ENCODE results near the gene ELAVL2.

ELAVL2 gene

GRCh38 chr9:23648651-23649050, 177.4 kb downstream of the ELAVL2 start:
- H3K9ac ChIP-seq = no peak overlapping the region
- H2AFZ ChIP-seq (ENCODE audit: low read depth) = no peak overlapping the region
- H3K4me3 ChIP-seq (IDR thresholded peaks at IDR 0.05; ENCODE audit: insufficient read depth, low read depth, low read length) = no peak overlapping the region
- no peaks in the 10 kb centered on the region for H4K20me1 ChIP-seq (ENCODE audit: insufficient read depth)
- no peaks in the 10 kb centered on the region for H3K4me1 ChIP-seq (ENCODE audit: low read depth, poor library complexity, severe bottlenecking)
- H3K4me2 ChIP-seq = no peak overlapping the region
- H3K27me3 ChIP-seq (ENCODE audit: insufficient read depth, low read depth) = no peaks in the 10 kb centered on the region
- H3K79me2 ChIP-seq (ENCODE audit: insufficient read depth, low read depth) = no peaks in the 10 kb centered on the region
- no peak overlapping the region for H3K27ac ChIP-seq
- H3K36me3 ChIP-seq (ENCODE audit: insufficient read depth) = no peaks in the 10 kb centered on the region
- TF ChIP-seq CTCF (conservative IDR thresholded peaks at IDR 0.05; ENCODE audit: low read depth, low read length) = no peak

- Histone ChIP-seq H3K79me2 (ENCODE audit: insufficient read depth, low read depth) (no peaks in the 10 kb centered on the region), H3K36me3 (ENCODE audit: insufficient read depth) (no peaks in the 10 kb centered on the region), H2AFZ (ENCODE audit: low read depth) (no peak overlapping the region), H3K4me2 (no peak overlapping the region), H3K27me3 (ENCODE audit: insufficient read depth, low read depth) (no peaks in the 10 kb centered on the region), H3K9ac (no peak overlapping the region), H3K4me1 (ENCODE audit: low read depth, poor library complexity, severe bottlenecking) (no peaks in the 10 kb centered on the region), H4K20me1 (ENCODE audit: insufficient read depth) (no peaks in the 10 kb centered on the region), H3K27ac (no peak overlapping the region), H3K4me3 (IDR thresholded peaks at IDR 0.05; ENCODE audit: insufficient read depth, low read depth, low read length) (no peak overlapping the region)
- TF ChIP-seq CTCF (conservative IDR thresholded peaks at IDR 0.05; ENCODE audit: low read depth, low read length) = no peak
Observed at GRCh38 chr9:23644896-23645295, 181.1 kb downstream of the ELAVL2 start.

- Histone ChIP-seq H3K79me2 (ENCODE audit: insufficient read depth, low read depth) (no peaks in the 10 kb centered on the region), H3K27ac (no peak overlapping the region), H3K4me1 (ENCODE audit: low read depth, poor library complexity, severe bottlenecking) (no peaks in the 10 kb centered on the region), H3K4me3 (IDR thresholded peaks at IDR 0.05; ENCODE audit: insufficient read depth, low read depth, low read length) (no peak overlapping the region), H3K27me3 (ENCODE audit: insufficient read depth, low read depth) (no peaks in the 10 kb centered on the region), H3K36me3 (ENCODE audit: insufficient read depth) (no peaks in the 10 kb centered on the region), H4K20me1 (ENCODE audit: insufficient read depth) (no peaks in the 10 kb centered on the region), H2AFZ (ENCODE audit: low read depth) (no peak overlapping the region), H3K4me2 (no peak overlapping the region), H3K9ac (no peak overlapping the region)
- TF ChIP-seq CTCF (conservative IDR thresholded peaks at IDR 0.05; ENCODE audit: low read depth, low read length) = no peak
Observed at GRCh38 chr9:23644326-23644725, 181.7 kb downstream of the ELAVL2 start.

GRCh38 chr9:23643656-23644258, 182.3 kb downstream of the ELAVL2 start:
- no peaks in the 10 kb centered on the region for H3K27me3 ChIP-seq (ENCODE audit: insufficient read depth, low read depth)
- H3K4me1 ChIP-seq (ENCODE audit: low read depth, poor library complexity, severe bottlenecking) = no peaks in the 10 kb centered on the region
- no peak overlapping the region for H3K4me2 ChIP-seq
- no peaks in the 10 kb centered on the region for H4K20me1 ChIP-seq (ENCODE audit: insufficient read depth)
- H3K9ac ChIP-seq = no peak overlapping the region
- H3K4me3 ChIP-seq (IDR thresholded peaks at IDR 0.05; ENCODE audit: insufficient read depth, low read depth, low read length) = no peak overlapping the region
- H3K27ac ChIP-seq = no peak overlapping the region
- no peak for TF ChIP-seq CTCF (conservative IDR thresholded peaks at IDR 0.05; ENCODE audit: low read depth, low read length)
- H3K79me2 ChIP-seq (ENCODE audit: insufficient read depth, low read depth) = no peaks in the 10 kb centered on the region
- H2AFZ ChIP-seq (ENCODE audit: low read depth) = no peak overlapping the region
- no peaks in the 10 kb centered on the region for H3K36me3 ChIP-seq (ENCODE audit: insufficient read depth)

All from KMS-11 (cell line).